ENCODE data around the gene RSRC1.

DNA sequence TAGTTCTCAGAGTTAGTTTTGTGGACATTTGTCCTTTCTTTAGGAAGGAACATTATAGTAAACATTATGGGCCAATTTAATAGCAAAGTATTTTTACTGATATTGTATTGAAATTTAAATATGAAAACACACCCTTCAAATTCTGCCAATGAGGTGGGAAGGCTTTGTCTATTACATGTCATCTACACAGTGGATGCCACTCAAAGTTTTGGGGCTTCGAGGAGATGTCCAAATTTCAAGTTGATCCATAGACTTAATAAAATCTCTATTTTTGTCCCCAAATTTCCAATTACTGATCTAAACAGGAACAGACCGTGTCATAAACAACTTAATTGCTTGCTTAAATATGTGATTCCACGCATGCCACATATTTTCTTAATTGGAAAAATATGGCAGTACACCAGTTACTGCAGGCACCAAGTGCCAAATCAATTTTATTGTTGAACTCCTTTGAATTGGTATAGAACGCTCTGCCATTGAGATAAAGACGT is 5.4 kb upstream of the RSRC1 start:
- TF ChIP-seq POLR2A (IDR thresholded peaks at IDR 0.05): no peak
- TF ChIP-seq, protein P1, sequence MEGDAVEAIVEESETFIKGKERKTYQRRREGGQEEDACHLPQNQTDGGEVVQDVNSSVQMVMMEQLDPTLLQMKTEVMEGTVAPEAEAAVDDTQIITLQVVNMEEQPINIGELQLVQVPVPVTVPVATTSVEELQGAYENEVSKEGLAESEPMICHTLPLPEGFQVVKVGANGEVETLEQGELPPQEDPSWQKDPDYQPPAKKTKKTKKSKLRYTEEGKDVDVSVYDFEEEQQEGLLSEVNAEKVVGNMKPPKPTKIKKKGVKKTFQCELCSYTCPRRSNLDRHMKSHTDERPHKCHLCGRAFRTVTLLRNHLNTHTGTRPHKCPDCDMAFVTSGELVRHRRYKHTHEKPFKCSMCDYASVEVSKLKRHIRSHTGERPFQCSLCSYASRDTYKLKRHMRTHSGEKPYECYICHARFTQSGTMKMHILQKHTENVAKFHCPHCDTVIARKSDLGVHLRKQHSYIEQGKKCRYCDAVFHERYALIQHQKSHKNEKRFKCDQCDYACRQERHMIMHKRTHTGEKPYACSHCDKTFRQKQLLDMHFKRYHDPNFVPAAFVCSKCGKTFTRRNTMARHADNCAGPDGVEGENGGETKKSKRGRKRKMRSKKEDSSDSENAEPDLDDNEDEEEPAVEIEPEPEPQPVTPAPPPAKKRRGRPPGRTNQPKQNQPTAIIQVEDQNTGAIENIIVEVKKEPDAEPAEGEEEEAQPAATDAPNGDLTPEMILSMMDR (IDR thresholded peaks at IDR 0.05): no peak
